GM10248 (cell line): ENCODE results near the gene ZNF554.

Experiments used
- CTCF ChIA-PET: fragments of 300-600 bp; sonication (Branson Sonifier 250); formaldehyde crosslinking; extraction: SDS; loops from one replicate; lab custom pipeline; 2021; ENCODE audit warnings: antibody characterized with exemption; lab: Yijun Ruan, JAX
- POLR2A ChIA-PET: fragments of 350-650 bp; sonication (Branson Sonifier 250); formaldehyde crosslinking; extraction: SDS; loops from one replicate; lab custom pipeline; 2020; ENCODE audit warnings: antibody characterized with exemption; lab: Yijun Ruan, JAX
- DNase-seq: peaks from one replicate; pipeline ENCODE4 v3.0.0; 2012; ENCODE audit errors: extremely low spot score
- TF ChIP-seq, protein P1 (sequence below): IDR thresholded peaks from 2 replicates; pipeline ENCODE4 v1.5.1; 2012; ENCODE audit warnings: mild to moderate bottlenecking, low read depth; ENCODE audit errors: extremely low read depth, missing control alignments, control extremely low read depth

Gene ZNF554

DNA sequence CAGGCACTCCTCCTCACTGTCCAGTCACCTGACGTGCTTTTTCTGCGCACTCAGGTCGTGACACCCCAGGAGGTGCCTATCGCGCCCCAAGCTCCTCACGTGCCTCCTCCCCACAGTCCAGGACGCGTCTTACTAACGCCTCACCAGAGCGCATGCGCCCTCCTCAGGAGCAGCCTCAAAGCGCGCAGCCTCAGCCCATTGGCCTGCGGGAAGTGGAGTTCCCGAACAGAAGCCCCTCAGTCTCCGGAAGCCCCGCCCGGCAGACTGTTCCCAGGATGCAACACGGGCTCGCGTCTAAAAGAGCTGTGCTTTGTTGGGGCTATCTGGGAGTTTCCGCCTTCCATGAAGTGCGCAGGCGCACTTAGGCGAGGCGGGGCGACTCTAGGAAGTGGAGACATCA lies 39.2 kb downstream of the ZNF554 start:
- ChIA-PET POLR2A (no interaction called here), CTCF (interaction anchor here (1.0 to 2.1 kb wide), 3 partner anchors 13 to 28 kb away, joined by 3 to 4 read pairs (median 4); no protein-coding TSS in a partner anchor)
- TF ChIP-seq, protein P1, sequence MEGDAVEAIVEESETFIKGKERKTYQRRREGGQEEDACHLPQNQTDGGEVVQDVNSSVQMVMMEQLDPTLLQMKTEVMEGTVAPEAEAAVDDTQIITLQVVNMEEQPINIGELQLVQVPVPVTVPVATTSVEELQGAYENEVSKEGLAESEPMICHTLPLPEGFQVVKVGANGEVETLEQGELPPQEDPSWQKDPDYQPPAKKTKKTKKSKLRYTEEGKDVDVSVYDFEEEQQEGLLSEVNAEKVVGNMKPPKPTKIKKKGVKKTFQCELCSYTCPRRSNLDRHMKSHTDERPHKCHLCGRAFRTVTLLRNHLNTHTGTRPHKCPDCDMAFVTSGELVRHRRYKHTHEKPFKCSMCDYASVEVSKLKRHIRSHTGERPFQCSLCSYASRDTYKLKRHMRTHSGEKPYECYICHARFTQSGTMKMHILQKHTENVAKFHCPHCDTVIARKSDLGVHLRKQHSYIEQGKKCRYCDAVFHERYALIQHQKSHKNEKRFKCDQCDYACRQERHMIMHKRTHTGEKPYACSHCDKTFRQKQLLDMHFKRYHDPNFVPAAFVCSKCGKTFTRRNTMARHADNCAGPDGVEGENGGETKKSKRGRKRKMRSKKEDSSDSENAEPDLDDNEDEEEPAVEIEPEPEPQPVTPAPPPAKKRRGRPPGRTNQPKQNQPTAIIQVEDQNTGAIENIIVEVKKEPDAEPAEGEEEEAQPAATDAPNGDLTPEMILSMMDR: no peak
- DNase-seq: no peak

GRCh38 chr19:2863816-2864215 lies 44.1 kb downstream of the ZNF554 start:
- POLR2A ChIA-PET: no interaction called here
- CTCF ChIA-PET: interaction anchor here (1.1 to 1.8 kb wide), 2 partner anchors 23 to 215 kb away, joined by 3 to 8 read pairs; no protein-coding TSS in a partner anchor
- no peak for DNase-seq
- TF ChIP-seq, protein P1: no peak

- TF ChIP-seq, protein P1: no peak
- POLR2A ChIA-PET: no interaction called here
These were observed 45.8 kb downstream of the ZNF554 start for GRCh38 chr19:2865334-2866100.

GRCh38 chr19:2866495-2867024 lies 46.9 kb downstream of the ZNF554 start:
- ChIA-PET POLR2A (interaction anchor here (0.6 kb wide), 1 partner anchor 168 kb away, joined by 3 read pairs; no protein-coding TSS in a partner anchor), CTCF (interaction anchor here (0.7 to 1.9 kb wide), 4 partner anchors 18 to 218 kb away, joined by 3 to 10 read pairs (median 4); no protein-coding TSS in a partner anchor)
- DNase-seq: no peak
- TF ChIP-seq, protein P1: no peak

More at GRCh38 chr19:2865334-2866100, 45.8 kb downstream of the ZNF554 start:
- CTCF ChIA-PET: interaction anchor here (1.2 to 1.9 kb wide), 3 partner anchors 21 to 217 kb away, joined by 4 to 10 read pairs (median 8); no protein-coding TSS in a partner anchor
- DNase-seq: no peak

DNA sequence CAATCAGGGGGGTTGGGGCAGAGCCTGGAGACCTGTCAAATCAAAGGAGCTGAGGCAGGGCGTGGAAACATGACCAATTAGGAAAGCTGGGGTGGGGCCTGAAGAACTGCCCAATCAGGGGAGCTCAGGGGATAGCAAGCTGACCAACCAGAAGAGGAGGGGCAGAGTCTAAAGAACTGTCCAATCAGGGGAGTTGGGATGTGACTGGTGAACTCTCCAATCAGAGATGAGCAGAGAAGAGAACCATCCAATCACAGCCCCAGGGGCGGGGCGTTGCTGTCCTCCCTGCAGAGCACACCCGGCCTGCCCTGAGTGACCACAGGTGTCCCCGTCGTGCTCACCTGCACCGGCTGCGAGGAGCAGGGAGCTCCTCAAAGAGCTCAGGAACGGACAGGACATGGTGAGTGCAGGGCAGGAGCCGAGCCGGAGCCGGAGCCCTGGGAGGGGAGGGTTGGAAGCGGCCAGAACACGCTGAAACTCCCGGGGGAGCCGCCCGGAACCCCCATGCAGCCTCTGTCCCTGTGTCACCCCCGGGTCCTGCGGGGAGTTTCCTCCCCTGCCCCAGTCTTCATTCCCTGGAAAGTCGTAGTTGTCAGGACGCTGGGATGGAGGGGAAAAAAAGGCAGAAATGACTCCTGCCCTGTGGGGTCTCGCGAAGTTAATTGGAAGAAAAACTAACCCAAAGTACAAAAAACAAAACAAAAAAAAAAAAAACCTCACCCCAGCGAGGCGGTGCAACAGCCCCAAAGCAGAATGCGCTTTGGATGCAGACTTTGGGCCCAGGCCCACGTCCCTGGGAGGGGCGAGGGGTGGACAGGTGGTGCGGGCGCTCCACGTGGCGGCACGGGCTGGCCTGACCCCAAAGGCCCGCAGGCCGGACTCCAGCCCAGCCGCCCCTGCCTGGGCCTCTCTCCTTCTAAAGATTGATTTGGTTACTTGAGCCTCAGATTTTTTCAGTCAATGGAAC lies 47.6 kb downstream of the ZNF554 start, which contains the start of gene ZNF556:
Gene ZNF556 (plus strand): TSS at position 311 of the 967 bp plus-strand sequence. CDS start 87 bp downstream, at position 398.
- DNase-seq: no peak
- POLR2A ChIA-PET: interaction anchor here (0.6 kb wide), 1 partner anchor 169 kb away, joined by 3 read pairs; no protein-coding TSS in a partner anchor
- CTCF ChIA-PET: interaction anchor here (0.7 to 1.9 kb wide), 3 partner anchors 19 to 219 kb away, joined by 3 to 10 read pairs (median 3); no protein-coding TSS in a partner anchor
- TF ChIP-seq, protein P1: no peak
